ENCODE measurements around the gene ARHGAP21. TPM values are rescaled to one million over a fixed set of nuclear protein-coding genes. Genes with fewer than 3 reads are reported as not detected.

ARHGAP21 gene
- total and polyA plus RNA-seq, 9 of the 15 experiments (the other 6 are each of a cell fraction or from before 2014, with no cell fraction given): 13.6 to 145 (median 60.8) TPM

GRCh38 chr10:24722131-24722675, 1.5 kb downstream of the ARHGAP21 start (continued):
- TF ChIP-seq CHD1 (IDR thresholded peaks at IDR 0.05; ENCODE audit: low read length): peak; percentile 20
- peak; percentile 78 for TF ChIP-seq NR2C1 (IDR thresholded peaks at IDR 0.05)
- TF ChIP-seq NR2C1 (tag; IDR thresholded peaks at IDR 0.05): peak; percentile 82
- 0 out of 2 replicates have a peak, but pooled peaks have one; percentile 39 for TF ChIP-seq ZBTB40 (IDR thresholded peaks at IDR 0.05)
- no peak for TF ChIP-seq ZBTB40 (CRISPR knock-in tag; IDR thresholded peaks at IDR 0.05)
